HG03135 (cell line): ENCODE data around the gene MYLK.
A peak's percentile ranks its signal among the peaks of the same experiment; 100 is the strongest.
"Not testable (repeated sequence)": the region's sequence is repeated elsewhere in the genome, so short reads cannot be mapped to it uniquely, and the experiment has no call there.

Source experiments
- ATAC-seq: cut with Tn5 transposase; IDR thresholded peaks from one replicate; pipeline ENCODE4 v1.9.1; 2021; ENCODE audit warnings: mild to moderate bottlenecking, moderate library complexity; ENCODE audit not compliant: unreplicated experiment

Gene MYLK

DNA sequence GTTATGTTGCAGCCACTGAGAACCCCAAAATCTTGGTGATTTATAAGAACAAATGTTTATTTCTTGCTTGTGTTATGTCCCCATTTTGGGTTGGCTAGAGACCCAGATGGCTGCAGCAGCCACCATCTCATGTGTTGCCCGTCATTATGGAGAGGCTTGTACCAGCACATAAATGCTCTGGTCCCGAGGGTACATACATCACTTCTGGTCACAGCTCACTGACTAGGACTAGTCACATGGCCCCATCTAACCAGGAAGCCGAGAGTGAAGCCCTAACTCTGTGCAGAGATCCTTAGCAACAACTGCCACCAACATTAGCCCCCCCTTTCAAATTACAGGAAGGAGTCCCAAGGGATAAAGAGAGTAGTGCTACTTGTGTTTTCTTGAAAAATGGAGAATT lies 273.8 kb downstream of the MYLK start:
- peak; percentile 71 for ATAC-seq

DNA sequence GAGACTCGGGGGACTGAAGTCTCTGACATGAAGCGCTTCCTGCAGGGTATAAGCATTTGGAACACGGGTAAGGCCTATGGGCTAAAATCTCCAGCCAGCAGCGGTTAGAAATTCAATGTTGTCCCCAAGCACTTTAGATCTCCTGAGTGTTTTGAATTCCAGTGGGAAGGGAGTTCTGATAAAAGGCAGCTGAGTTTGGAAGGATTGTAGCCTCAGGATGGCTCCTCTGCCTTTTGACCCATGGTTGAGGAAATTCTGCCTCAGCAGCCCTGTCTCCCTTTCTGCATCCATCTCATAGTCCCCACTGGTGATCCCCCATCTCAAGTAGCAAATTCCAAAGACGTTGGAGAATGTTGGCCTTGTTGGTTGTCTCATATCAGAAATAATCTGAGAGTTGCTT lies 275.1 kb downstream of the MYLK start:
- no peak for ATAC-seq

GRCh38 chr3:123608263-123608937 lies 275.7 kb downstream of the MYLK start:
- ATAC-seq = no peak

DNA sequence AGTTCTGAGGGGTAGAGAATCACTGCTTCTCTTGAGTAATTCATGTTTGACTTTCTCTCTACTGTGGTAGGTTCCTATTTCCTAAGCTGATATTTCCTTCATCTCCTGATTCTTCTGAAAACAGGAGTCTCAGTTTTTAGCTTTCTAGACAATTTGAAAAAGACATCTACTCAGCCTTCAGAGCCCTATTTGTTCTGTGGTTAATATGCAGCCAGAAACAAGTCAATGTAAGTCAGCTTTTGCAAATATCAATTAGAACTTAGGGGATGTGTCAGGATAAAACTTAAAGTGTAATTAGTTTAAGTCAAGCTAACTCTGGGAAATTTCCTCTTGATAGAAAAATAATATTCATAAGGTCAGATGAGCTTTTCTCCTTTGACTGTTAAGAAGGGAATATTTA lies 277.6 kb downstream of the MYLK start:
- no peak for ATAC-seq

GRCh38 chr3:123605789-123606234 lies 278.3 kb downstream of the MYLK start:
- peak; percentile 44 for ATAC-seq

DNA sequence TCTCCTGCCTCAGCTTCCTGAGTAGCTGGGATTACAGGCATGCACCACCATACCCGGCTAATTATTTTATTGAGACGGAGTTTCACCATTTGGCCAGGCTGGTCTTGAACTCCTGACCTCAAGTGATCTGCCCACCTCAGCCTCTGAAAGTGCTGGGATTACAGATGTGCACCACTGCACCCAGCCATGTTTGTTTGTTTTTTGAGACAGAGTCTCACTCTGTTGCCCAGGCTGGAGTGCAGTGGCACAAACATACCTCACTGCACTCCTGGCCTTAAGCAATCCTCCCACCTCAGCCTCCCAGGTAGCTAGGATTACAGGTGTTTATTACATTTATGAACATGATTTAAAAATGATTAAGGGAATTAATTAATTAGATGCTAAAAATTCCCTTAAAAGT lies 281.0 kb downstream of the MYLK start:
- not testable (repeated sequence) for ATAC-seq

DNA sequence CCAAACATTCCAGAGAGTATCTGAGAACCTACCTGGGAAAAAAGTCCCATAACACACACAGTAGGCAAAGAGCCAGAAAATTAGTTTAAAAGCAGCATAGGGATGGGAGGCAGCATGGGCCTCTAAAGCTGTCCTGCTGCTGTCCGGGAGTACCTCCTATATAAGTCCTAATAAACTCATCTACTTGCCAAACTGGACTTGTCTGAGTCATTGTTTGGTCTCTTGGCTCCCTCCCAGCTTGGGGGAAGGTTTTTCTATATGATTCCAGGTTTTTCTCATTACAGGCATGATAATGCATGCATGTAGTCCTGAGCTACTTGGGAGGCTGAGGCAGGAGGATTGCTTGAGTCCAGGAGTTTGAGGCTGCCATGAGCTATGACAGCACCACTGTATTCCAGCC lies 281.8 kb downstream of the MYLK start:
- no peak for ATAC-seq

DNA sequence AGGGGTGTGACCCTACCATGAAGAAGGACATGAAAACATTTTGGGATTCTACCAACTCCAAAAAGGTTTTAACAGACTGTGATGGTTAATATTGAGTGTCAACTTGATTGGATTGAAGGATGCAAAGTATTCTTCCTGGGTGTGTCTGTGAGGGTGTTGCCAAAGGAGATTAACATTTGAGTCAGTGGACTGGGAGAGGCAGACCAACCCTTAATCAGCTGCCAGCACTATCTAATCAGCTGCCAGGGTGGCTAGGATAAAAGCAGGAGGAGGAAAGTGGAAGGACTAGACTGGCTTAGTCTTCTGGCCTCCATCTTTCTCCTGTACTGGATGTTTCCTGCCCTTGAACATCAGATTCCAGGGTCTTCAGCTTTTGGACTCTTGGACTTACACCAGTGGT lies 283.3 kb downstream of the MYLK start:
- ATAC-seq = not testable (repeated sequence)

- ATAC-seq = no peak
These were observed 286.6 kb downstream of the MYLK start for GRCh38 chr3:123597561-123597960.

DNA sequence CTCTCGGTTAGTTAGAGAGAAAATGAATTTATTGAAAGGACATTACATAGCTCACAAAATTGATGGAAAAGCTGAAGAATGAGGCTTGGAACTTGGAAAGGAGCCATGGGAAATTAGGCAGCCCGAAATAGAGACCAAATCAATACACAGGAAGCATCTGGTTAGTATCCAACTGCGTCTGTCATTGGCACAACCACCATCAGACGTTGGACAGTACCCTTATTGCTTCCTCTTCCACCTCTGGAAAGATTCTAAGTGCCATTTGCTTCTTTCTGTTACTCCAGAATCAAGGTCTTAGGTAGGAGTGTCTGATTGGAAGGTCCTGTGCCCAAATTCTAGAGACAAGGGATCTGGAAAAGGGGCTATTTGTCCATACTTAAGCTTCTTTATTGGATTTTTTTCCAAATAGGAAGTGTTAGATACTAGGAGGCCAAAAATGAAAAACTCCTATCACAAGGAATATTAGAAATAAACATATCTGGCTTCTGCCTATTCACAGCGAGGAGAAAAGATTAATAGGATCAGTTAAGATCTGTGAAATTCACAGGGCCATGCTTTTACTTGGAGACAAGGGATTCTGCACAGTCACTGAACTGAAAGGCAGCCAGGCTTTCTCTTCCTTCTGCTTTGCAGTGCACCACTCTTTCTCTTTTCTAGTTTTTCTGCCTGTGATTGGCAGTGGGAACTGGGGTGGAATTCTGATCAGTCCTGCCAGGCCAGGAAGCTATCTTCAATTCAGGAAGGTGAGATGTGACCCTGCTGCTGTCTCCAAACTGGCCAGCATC lies 288.5 kb downstream of the MYLK start:
- ATAC-seq = no peak

GRCh38 chr3:123593381-123593780 lies 290.8 kb downstream of the MYLK start:
- no peak for ATAC-seq

- ATAC-seq = no peak
These were observed 293.3 kb downstream of the MYLK start for GRCh38 chr3:123590685-123591450.

DNA sequence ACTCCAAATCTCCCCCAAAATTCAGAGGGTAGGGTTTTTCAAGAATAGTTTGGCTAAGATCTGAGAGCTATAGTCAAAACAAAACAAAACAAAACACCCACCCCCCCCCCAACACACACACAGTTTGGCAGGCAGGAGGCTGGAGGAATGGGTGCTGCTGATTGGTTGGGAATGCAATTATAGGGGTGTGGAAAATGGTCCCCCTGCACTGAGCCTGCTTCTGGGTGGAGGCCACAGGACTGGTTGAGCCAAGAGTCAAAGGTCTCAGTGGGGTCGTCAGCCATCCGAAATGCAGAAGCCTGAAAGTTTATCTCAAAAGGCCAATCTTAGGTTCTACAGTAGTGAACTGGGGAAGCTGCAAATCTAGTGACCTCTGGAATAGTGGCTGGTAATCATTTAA lies 296.7 kb downstream of the MYLK start:
- ATAC-seq = no peak

DNA sequence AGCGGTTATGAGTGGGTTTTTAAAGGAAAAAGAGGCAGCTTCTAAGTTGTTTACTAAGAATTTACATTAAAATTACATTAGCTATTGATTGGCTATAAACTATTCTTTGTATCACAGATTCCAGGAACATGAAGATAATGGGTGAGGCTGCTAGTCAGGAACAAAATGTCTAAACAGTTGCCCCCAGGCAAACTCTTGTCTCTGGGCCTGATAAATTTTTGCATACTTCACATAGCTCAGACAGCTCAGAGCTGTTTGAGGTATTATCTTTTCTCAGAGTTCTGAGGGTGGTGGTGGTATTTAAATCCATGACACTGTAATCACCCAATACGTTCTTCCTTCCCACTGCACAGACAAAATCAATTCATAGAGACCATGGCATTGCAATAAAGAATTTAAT lies 297.2 kb downstream of the MYLK start:
- ATAC-seq = no peak

GRCh38 chr3:123586131-123586530 lies 298.0 kb downstream of the MYLK start:
- no peak for ATAC-seq

DNA sequence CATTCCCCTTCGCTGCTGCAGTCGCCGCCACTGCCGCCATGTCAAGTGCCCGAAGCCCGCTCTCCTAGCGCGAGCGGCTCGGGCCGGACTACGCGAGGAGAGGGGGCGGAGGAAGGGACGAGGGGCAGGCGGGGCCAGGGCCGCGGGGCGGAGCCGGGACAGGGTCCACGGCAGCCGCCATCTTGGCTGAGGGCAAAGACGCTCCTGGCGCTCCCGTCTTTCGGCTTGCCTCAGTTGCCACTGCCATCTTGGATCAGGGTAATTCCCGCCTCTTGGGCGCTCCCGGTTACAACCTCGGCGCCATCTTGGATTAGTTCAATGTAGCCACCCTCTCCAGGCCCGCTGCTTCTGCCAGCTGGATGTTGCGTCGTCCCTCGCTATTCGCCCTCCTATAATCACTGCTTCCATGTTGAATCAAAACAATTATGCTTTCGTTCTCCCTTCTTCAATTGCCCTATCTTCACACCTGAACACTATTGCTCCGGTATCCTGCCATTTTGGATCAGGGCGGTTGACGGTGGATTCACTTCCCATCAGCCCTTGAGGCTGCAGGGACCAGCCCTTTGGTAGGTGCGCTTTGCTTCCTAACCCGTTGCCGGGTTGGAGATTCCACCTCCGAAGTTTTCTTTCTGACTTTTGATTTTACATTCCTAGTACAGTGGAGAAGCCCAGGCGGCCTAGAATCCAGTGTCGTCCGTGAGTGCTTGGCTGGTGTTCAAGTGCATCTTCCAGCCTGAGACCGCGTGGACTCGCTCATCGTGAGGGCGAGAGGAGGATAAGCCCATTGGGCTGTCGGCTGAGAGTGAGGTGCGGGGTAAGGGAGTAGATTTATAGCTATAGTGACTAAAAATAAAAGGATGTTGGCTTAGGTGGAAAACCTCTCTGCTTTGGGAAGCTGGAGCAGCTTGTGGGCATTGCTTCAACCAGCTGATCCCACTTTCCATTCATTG lies 298.9 kb downstream of the MYLK start, which contains the start of gene HACD2:
Gene HACD2, minus strand, starts transcription at position 66 of the 950 bp plus-strand sequence. Its CDS starts 26 bp downstream, at position 40.
- ATAC-seq = peak; percentile 90

DNA sequence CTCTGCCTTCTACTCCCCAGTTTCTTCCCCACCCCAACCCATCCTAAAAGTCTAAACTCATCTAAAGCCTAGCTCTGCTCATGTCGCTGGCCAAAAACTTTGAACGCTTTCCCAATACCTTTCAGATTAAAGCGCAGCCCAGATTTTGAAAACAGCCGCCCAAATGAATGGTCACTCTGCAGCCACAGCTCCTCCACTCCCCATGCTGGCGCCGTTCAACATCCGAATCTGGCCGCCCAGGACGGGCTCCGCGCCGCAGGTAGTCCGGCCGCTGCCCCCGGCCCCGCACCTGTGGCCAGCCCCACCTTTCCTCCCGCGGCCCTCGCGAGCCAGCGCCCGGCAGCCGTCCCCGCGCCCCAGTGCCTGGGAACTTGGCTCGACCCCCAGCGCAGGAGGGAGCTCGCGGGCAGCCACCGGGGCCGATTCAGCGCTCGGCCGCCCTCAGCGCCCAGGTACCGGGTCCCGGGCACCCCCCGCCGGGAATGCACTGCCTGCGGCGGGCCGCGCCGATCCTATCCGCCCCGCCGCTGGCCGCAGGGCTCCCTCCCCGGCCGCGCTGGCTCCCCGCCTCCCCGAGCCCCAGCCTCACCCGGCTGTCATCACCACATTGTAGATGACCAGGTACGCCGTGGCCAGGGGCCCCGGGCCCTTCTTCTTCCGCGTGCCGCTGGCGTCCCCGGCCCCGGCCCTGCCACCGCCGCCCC lies 299.7 kb downstream of the MYLK start:
- peak; percentile 31 for ATAC-seq

GRCh38 chr3:123583561-123583960 lies 300.6 kb downstream of the MYLK start:
- no peak for ATAC-seq

- no peak for ATAC-seq
These were observed 301.8 kb downstream of the MYLK start for GRCh38 chr3:123582315-123582714.

GRCh38 chr3:123576122-123576521 lies 308.0 kb downstream of the MYLK start:
- no peak for ATAC-seq
